Suprapubic skin (tissue), 4 donors: Measurements from ENCODE around the gene ARHGAP44. TPM values are rescaled to one million over a fixed set of nuclear protein-coding genes. Genes with fewer than 3 reads are reported as not detected.

Source experiments
- DNase-seq, 2 donors: peaks; one replicate each; pipeline ENCODE4 v3.0.0-alpha.2; 2019; ENCODE audit warnings: low spot score in 2 of 2
- H3K27ac ChIP-seq: fragments of 200-600 bp; sonication (generic); one replicate; pipeline ENCODE4 v1.5.1; 2019
- H3K27me3 ChIP-seq: fragments of 200-600 bp; sonication (generic); one replicate; pipeline ENCODE4 v1.5.1; 2019
- H3K36me3 ChIP-seq: fragments of 200-600 bp; sonication (generic); one replicate; pipeline ENCODE4 v1.5.1; 2019
- H3K4me1 ChIP-seq: fragments of 200-600 bp; sonication (generic); one replicate; pipeline ENCODE4 v1.5.1; 2019
- H3K4me3 ChIP-seq: fragments of 200-600 bp; sonication (generic); one replicate; pipeline ENCODE4 v1.5.1; 2019; ENCODE audit warnings: mild to moderate bottlenecking
- H3K9me3 ChIP-seq: fragments of 200-600 bp; sonication (generic); one replicate; pipeline ENCODE4 v1.5.1; 2019
- EP300 ChIP-seq: sonication (generic); formaldehyde crosslinking; IDR thresholded peaks from one replicate; pipeline ENCODE4 v1.6.1; 2017; ENCODE audit warnings: antibody characterized with exemption
- POLR2A ChIP-seq, 2 donors: fragments of 450-650 bp; IDR thresholded peaks; one replicate each; pipeline ENCODE4 v1.6.1; 2017; ENCODE audit warnings: antibody characterized with exemption in 2 of 2, mild to moderate bottlenecking in 2 of 2, moderate library complexity in 2 of 2
- POLR2AphosphoS5 ChIP-seq, 3 donors: sonication (generic); formaldehyde crosslinking; IDR thresholded peaks; one replicate each; pipeline ENCODE4 v1.6.1; 2017; ENCODE audit warnings: antibody characterized with exemption in 3 of 3
- WGBS: methylation state at CpG from one replicate; pipeline ENCODE4 v1.1.5; 2018; 5-methylcytosine and 5-hydroxymethylcytosine counted together
- total RNA-seq, 4 donors: library from RNA; depleted of rRNA; stranded (reverse); fragments of >200 nt; gene quantifications; one replicate each; pipeline ENCODE4 v1.1.0, GENCODE V29; 2016
- TF ChIP-seq, protein P1 (sequence below), 2 donors: fragments of 200-600 bp in 1 of 2; fragments of 450-650 bp in 1 of 2; sonication (generic) in 1 of 2; IDR thresholded peaks; one replicate each; pipeline ENCODE4 v1.5.1; 2016 to 2019; ENCODE audit warnings: antibody characterized with exemption in 2 of 2, mild to moderate bottlenecking in 1 of 2, moderate library complexity in 1 of 2

Gene ARHGAP44
- total RNA-seq, 4 donors from 2014 or later = 3.5 to 7.1 (median 5.3) TPM

DNA sequence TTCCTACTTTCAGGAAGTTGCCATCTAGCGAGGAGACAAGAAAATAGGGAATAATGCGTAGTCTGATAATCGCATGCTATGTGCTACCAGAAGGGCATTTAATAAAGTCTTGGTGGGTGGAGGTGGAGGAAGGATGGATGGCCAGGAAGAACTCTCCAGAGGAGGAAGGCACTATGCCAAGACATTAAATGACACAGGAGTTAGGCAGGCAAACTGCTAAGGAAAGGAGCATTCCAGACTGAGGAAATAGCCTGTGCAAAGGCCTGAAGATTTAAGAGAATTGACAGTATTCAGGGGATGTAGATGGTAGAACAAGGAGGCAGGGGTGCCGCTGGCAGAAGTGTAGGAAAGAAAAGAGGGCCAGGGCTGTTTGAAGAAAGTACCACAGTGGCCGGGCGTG is 19.3 kb upstream of the ARHGAP44 start:
- Histone ChIP-seq H3K4me3 (no peak overlapping the region), H3K27me3 (no peaks in the 10 kb centered on the region), H3K36me3 (no peaks in the 10 kb centered on the region), H3K9me3 (no peaks in the 10 kb centered on the region), H3K4me1 (no peaks in the 10 kb centered on the region), H3K27ac (no peak overlapping the region)
- TF ChIP-seq EP300 = no peak
- TF ChIP-seq POLR2A (IDR thresholded peaks at IDR 0.05) = no peak
- TF ChIP-seq POLR2AphosphoS5 (IDR thresholded peaks at IDR 0.05) = no peak
- TF ChIP-seq, protein P1, sequence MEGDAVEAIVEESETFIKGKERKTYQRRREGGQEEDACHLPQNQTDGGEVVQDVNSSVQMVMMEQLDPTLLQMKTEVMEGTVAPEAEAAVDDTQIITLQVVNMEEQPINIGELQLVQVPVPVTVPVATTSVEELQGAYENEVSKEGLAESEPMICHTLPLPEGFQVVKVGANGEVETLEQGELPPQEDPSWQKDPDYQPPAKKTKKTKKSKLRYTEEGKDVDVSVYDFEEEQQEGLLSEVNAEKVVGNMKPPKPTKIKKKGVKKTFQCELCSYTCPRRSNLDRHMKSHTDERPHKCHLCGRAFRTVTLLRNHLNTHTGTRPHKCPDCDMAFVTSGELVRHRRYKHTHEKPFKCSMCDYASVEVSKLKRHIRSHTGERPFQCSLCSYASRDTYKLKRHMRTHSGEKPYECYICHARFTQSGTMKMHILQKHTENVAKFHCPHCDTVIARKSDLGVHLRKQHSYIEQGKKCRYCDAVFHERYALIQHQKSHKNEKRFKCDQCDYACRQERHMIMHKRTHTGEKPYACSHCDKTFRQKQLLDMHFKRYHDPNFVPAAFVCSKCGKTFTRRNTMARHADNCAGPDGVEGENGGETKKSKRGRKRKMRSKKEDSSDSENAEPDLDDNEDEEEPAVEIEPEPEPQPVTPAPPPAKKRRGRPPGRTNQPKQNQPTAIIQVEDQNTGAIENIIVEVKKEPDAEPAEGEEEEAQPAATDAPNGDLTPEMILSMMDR (IDR thresholded peaks at IDR 0.05) = no peak
- no peak for DNase-seq
- 94% methylated on average over 6 of the region's 6 CpGs for WGBS

DNA sequence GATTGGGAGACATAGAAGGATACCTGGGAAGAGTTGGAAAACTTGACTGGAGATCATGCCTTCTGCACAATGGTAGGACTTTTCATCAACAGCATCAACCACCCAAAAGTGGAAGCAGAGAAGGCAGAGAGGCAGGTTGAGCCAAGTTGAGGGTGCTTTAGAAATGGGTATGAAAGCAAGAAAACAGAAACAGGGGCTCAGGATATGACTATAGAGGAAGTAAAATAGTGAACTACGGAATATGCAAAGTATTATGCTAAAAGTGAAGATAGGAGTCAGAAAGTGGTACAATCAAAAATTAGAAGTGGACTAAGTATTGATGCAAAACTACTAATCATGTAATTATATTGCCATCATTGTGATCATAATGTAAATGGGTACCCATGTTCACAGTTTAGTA is 16.1 kb upstream of the ARHGAP44 start:
- no peak for DNase-seq
- H3K4me1 ChIP-seq = no peaks in the 10 kb centered on the region
- TF ChIP-seq POLR2AphosphoS5 (IDR thresholded peaks at IDR 0.05) = no peak
- TF ChIP-seq EP300 = no peak
- TF ChIP-seq POLR2A (IDR thresholded peaks at IDR 0.05) = no peak
- TF ChIP-seq, protein P1 (IDR thresholded peaks at IDR 0.05) = no peak
- H3K9me3 ChIP-seq = no peaks in the 10 kb centered on the region
- 85% methylated on average over 1 of the region's 1 CpG for WGBS
- no peak overlapping the region for H3K4me3 ChIP-seq
- no peaks in the 10 kb centered on the region for H3K27me3 ChIP-seq
- no peaks in the 10 kb centered on the region for H3K36me3 ChIP-seq
- H3K27ac ChIP-seq = no peak overlapping the region

GRCh38 chr17:12789075-12789480 is 220 bp upstream of the ARHGAP44 start:
- H3K27ac ChIP-seq = no peak overlapping the region
- no peak for DNase-seq
- H3K4me1 ChIP-seq = peaks cover 13% of the 10 kb centered on the region
- H3K4me3 ChIP-seq = peak overlapping the region; percentile 73
- H3K27me3 ChIP-seq = peaks cover 22% of the 10 kb centered on the region
- TF ChIP-seq, protein P1 (IDR thresholded peaks at IDR 0.05) = no peak
- no peak for TF ChIP-seq POLR2A (IDR thresholded peaks at IDR 0.05)
- TF ChIP-seq EP300 = no peak
- TF ChIP-seq POLR2AphosphoS5 (IDR thresholded peaks at IDR 0.05) = no peak
- H3K36me3 ChIP-seq = no peaks in the 10 kb centered on the region
- WGBS = under 1% methylated on average over 16 of the region's 16 CpGs
- H3K9me3 ChIP-seq = no peaks in the 10 kb centered on the region

DNA sequence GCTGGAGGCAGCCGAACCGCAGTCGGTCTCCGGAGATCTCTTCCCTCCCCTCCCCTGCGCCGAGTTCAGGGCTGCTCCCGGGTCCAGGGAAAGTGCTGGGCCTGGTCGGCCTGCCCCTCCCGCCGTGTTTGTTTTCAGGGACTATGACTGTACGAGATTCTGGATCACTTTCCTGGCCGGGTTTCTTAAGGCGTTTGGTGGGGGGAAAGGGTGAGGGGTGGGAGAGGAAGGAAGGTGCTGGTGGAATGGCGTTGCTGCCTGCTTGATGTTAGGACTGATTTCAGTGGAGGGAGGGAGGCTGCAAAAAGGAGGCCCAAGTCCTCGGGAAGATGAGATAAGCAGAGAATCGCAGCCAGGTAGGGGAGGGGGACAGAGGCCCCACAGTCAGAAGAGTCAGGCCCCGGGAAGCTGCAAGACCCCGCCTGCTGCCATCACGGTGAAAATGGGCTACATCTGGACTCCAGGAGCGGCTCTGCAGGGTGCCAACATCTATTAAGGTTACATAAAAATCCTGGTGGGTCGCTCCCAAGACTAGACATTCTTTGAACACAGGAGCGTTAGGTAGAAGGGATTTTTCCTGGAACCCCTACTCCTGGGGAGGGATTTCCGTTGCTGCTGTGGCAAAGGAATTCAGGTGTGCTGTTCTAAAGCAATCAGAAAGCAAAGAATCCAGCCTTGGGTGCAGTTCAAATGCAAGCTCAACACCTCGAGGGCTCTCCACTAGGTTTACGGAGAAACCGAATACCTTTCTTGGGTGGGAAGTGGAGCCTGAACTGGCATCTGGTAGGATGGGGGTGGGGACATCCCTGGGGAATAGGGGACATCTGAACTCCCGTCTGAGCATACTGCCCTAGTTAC is 1.2 kb downstream of the ARHGAP44 start:
- 16% methylated on average over 27 of the region's 27 CpGs for WGBS
- Histone ChIP-seq H3K27me3 (peaks cover 22% of the 10 kb centered on the region), H3K9me3 (no peaks in the 10 kb centered on the region), H3K4me3 (peak overlapping the region; percentile 73), H3K36me3 (no peaks in the 10 kb centered on the region), H3K4me1 (peaks cover 13% of the 10 kb centered on the region), H3K27ac (no peak overlapping the region)
- TF ChIP-seq POLR2A (IDR thresholded peaks at IDR 0.05) = no peak
- no peak for TF ChIP-seq EP300
- TF ChIP-seq POLR2AphosphoS5 (IDR thresholded peaks at IDR 0.05) = no peak
- TF ChIP-seq, protein P1 (IDR thresholded peaks at IDR 0.05) = no peak
- no peak for DNase-seq

- Histone ChIP-seq H3K9me3 (no peaks in the 10 kb centered on the region), H3K27me3 (peaks cover 7% of the 10 kb centered on the region), H3K27ac (no peak overlapping the region), H3K36me3 (no peaks in the 10 kb centered on the region), H3K4me1 (peaks cover 4% of the 10 kb centered on the region), H3K4me3 (no peak overlapping the region)
- DNase-seq = no peak
- 68% methylated on average over 6 of the region's 6 CpGs for WGBS
- TF ChIP-seq, protein P1 (IDR thresholded peaks at IDR 0.05) = no peak
- TF ChIP-seq POLR2AphosphoS5 (IDR thresholded peaks at IDR 0.05) (no peak), EP300 (no peak), POLR2A (IDR thresholded peaks at IDR 0.05) (no peak)
Observed at GRCh38 chr17:12794919-12795532, 5.7 kb downstream of the ARHGAP44 start.
